RCC 7860 (cell line): Measurements from ENCODE around the gene EPHB2.
"Not testable (repeated sequence)": the region's sequence is repeated elsewhere in the genome, so short reads cannot be mapped to it uniquely, and the experiment has no call there.

Experiments used
- DNase-seq: peaks from one replicate; pipeline ENCODE4 v3.0.0-alpha.2; 2015; ENCODE audit warnings: low spot score
- FAIRE-seq: peaks from 2 replicates; lab custom pipeline; 2012; peaks lifted over from hg19 to GRCh38; lab: Jason Lieb, UNC

EPHB2 gene

GRCh38 chr1:22930240-22930912 is 219.7 kb downstream of the EPHB2 start:
- FAIRE-seq (no peak), DNase-seq (no peak)

GRCh38 chr1:22932803-22933470 is 222.3 kb downstream of the EPHB2 start:
- FAIRE-seq = no peak
- DNase-seq = no peak

- DNase-seq (no peak), FAIRE-seq (no peak)
Observed at GRCh38 chr1:22935433-22935832, 224.8 kb downstream of the EPHB2 start.

GRCh38 chr1:22936681-22937080 is 226.0 kb downstream of the EPHB2 start:
- DNase-seq = no peak
- no peak for FAIRE-seq

- no peak for DNase-seq
- no peak for FAIRE-seq
Observed at GRCh38 chr1:22941257-22941656, 230.6 kb downstream of the EPHB2 start.

GRCh38 chr1:22944346-22945055 is 233.9 kb downstream of the EPHB2 start:
- no peak for FAIRE-seq
- no peak for DNase-seq

GRCh38 chr1:22945171-22945570 is 234.5 kb downstream of the EPHB2 start:
- not testable (repeated sequence) for FAIRE-seq, DNase-seq

GRCh38 chr1:22949822-22950331 is 239.2 kb downstream of the EPHB2 start:
- no peak for DNase-seq
- no peak for FAIRE-seq

GRCh38 chr1:22951796-22952195 is 241.2 kb downstream of the EPHB2 start:
- FAIRE-seq (no peak), DNase-seq (no peak)

GRCh38 chr1:22952694-22953056 is 242.0 kb downstream of the EPHB2 start:
- DNase-seq (no peak), FAIRE-seq (no peak)

GRCh38 chr1:22953057-22953739 is 242.6 kb downstream of the EPHB2 start:
- DNase-seq (no peak), FAIRE-seq (no peak)

- no peak for DNase-seq
- no peak for FAIRE-seq
Observed at GRCh38 chr1:22953740-22954141, 243.1 kb downstream of the EPHB2 start.

GRCh38 chr1:22955146-22955545 is 244.5 kb downstream of the EPHB2 start:
- no peak for DNase-seq
- no peak for FAIRE-seq

- FAIRE-seq (no peak), DNase-seq (no peak)
Observed at GRCh38 chr1:22957066-22957465, 246.4 kb downstream of the EPHB2 start.

GRCh38 chr1:22958556-22958955 is 247.9 kb downstream of the EPHB2 start:
- no peak for FAIRE-seq
- no peak for DNase-seq

- FAIRE-seq (no peak), DNase-seq (no peak)
Observed at GRCh38 chr1:22959545-22960360, 249.1 kb downstream of the EPHB2 start.

GRCh38 chr1:22962558-22962957 is 251.9 kb downstream of the EPHB2 start:
- FAIRE-seq (no peak), DNase-seq (no peak)

- DNase-seq (no peak), FAIRE-seq (no peak)
Observed at GRCh38 chr1:22963044-22963677, 252.5 kb downstream of the EPHB2 start.

- DNase-seq (no peak), FAIRE-seq (no peak)
Observed at GRCh38 chr1:22966309-22966708, 255.7 kb downstream of the EPHB2 start.

- FAIRE-seq (no peak), DNase-seq (no peak)
Observed at GRCh38 chr1:22967833-22968232, 257.2 kb downstream of the EPHB2 start.
